Skin epidermis (tissue), 12 donors: ENCODE data around the gene LRPPRC.
A peak's percentile ranks its signal among the peaks of the same experiment; 100 is the strongest.
"Not testable (repeated sequence)": the region's sequence is repeated elsewhere in the genome, so short reads cannot be mapped to it uniquely, and the experiment has no call there.

Source experiments
- H3K27ac ChIP-seq, 21 experiments: fragments of 200-600 bp; sonication (generic) in 11 of 21; one replicate each; pipeline ENCODE4 v1.5.0; 2020; ENCODE audit warnings: mild to moderate bottlenecking in 3 of 21, inconsistent platforms in 2 of 21, moderate library complexity in 2 of 21
- H3K4me3 ChIP-seq, 7 experiments: fragments of 200-600 bp; sonication (generic) in 2 of 7; one replicate each; pipeline ENCODE4 v1.5.0; 2020; ENCODE audit warnings: inconsistent platforms in 2 of 7, mild to moderate bottlenecking in 2 of 7, moderate library complexity in 1 of 7

Gene LRPPRC

GRCh38 chr2:43995733-43996533 lies at the start of gene LRPPRC:
TSS of gene LRPPRC (minus strand) at chr2:43995989. CDS start at chr2:43995947, 42 bp downstream.
- Histone ChIP-seq H3K4me3 (peak within 1 kb of the TSS; percentile 97 to 100 (median 100)), H3K27ac (peak within 1 kb of the TSS; percentile 66 to 97 (median 91))

DNA sequence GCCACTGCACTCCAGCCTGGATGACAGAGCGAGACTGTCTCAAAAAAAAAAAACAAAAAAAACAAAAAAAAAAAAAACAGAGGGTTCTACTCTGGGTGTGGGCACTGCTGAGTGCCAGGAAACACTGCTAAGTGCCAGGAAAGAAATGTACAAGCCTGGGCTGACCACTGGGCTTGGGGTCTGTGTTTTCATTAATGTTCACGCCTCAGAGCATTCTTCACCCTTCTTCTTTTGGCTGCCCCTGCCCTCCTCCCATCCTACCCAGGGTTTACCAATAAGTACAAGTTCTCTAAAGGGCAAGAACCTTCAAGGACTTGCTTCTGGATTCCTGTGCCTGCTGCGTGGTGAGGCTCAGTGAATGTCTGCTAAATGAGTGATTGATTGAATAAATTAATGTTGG lies 49.3 kb upstream of the LRPPRC start:
- no peak overlapping the region for H3K27ac ChIP-seq
- H3K4me3 ChIP-seq: no peak overlapping the region

DNA sequence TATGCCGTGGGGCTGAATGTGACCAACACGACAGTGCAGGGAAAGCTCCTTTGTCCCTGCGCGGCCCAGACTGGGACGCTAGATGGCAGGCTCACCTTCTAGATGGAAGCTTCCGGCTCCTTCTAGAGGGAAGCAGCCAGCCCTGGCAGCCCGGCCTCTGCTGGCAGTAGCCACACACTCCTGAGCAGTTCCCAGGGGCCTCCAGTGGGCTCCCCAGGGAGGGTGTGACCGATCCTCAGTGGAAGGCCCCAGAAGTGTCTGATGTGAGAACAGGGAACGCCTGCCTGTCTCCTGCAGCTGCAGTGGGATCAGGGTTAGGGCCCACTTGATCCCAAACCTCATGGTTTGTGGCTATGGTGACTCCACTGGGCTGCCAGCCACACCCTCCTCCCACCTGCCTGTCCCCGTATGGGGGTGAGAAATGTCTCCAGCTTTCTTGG lies 48.5 kb upstream of the LRPPRC start:
- no peak overlapping the region for H3K4me3 ChIP-seq
- H3K27ac ChIP-seq: no peak overlapping the region

DNA sequence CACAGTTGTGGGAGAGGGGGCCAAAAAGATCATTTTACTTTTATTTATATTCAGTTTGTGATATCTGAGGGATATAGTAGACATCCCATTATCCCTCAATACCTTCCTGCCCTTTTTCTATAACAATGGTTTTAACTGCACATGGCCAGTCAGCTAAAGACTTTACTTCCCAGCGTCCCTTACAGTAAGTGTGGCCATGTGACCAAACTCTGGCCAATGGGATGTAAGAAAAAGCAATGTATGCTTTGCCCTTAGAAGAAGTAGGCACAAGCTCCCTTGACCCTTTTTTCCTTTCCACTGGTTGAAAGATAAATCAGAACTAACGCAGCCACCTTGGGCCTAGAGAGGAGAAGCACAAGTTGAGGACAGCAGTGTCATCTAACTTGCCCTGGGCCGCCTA lies 44.6 kb upstream of the LRPPRC start:
- Histone ChIP-seq H3K27ac (no peak overlapping the region), H3K4me3 (no peak overlapping the region)

GRCh38 chr2:44038277-44038676 lies 42.5 kb upstream of the LRPPRC start:
- H3K27ac ChIP-seq: no peak overlapping the region
- no peak overlapping the region for H3K4me3 ChIP-seq

DNA sequence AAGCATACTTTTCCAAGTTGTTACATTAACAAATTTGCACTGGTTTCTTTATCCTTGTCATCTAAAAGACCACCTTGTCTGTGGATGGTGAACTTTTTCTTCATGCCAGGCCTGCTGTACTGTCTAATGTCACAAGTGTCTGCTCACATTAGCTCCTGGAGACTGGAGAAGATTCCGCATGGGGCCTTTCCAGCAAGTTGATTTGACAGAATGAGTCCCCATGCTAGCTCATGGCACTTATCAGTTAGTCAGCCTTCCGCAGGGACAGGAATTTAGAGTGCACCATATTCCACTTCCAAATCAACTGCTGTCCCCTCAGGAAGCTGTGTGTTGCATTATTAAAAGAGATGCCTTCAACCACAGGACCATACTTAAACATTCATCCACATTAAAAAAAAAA lies 41.4 kb upstream of the LRPPRC start:
- Histone ChIP-seq H3K4me3 (no peak overlapping the region), H3K27ac (no peak overlapping the region)

GRCh38 chr2:44033947-44034346 lies 38.2 kb upstream of the LRPPRC start:
- Histone ChIP-seq H3K4me3 (no peak overlapping the region), H3K27ac (no peak overlapping the region)

DNA sequence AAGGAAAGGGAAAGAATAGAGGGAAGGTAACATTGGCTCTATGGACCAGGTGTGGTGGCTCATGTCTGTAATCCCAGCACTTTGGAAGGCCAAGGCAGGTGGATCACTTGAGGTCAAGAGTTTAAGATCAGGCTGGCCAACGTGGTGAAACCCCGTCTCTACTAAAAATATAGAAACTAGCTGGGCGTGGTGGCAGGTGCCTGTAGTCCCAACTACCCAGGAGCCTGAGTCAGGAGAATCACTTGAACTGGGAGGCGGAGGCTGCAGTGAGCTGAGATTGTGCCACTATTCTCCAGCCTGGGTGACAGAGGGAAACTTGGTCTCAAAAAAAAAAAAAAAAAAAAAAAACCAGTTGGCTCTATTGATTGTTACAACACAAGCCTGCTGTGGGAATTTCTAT lies 31.3 kb upstream of the LRPPRC start:
- H3K27ac ChIP-seq, H3K4me3 ChIP-seq: not testable (repeated sequence)

- Histone ChIP-seq H3K4me3 (no peak overlapping the region), H3K27ac (no peak overlapping the region)
Measured at GRCh38 chr2:44016282-44016681, 20.5 kb upstream of the LRPPRC start.

DNA sequence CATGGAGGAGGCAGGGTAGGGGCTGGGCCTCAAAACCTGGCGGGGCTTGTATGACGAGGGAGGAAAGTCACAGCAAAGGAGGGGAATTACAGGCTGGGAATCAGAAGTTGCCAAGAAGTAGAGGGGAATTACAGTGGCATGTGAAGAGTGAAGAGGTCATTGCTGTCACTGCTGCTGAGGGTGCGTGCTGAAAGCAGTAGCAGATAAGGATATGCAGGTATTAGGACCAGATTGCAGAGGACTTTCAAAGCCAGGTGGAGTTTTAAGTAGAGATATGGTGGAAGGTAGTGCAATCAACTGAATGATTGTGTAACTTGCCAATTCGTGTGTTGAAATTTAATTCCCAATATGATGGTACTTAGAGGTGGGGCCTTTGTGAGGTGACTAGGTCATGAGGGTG lies 19.4 kb upstream of the LRPPRC start:
- no peak overlapping the region for H3K4me3 ChIP-seq
- H3K27ac ChIP-seq: no peak overlapping the region

DNA sequence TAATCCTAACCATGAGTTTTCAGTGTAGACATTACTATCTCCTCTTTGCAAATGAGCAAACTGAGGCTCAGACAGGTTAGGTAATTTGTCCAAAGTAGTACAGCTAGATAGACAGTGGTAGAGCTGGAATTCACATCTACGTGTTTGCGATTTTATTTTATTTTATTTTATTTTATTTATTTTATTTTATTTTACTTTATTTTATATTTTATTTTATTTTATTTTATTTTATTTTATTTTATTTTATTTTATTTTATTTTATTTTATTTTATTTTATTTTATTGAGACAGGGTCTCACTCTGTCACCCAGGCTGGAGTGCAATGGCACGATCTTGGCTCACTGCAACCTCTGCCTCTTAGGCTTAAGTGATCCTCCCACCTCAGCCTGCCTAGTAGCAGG lies 17.4 kb upstream of the LRPPRC start:
- H3K27ac ChIP-seq: not testable (repeated sequence)

GRCh38 chr2:44010266-44010665 lies 14.5 kb upstream of the LRPPRC start:
- Histone ChIP-seq H3K27ac (no peak overlapping the region), H3K4me3 (no peak overlapping the region)

More for the DNA sequence above, 17.4 kb upstream of the LRPPRC start:
- H3K4me3 ChIP-seq: not testable (repeated sequence)

GRCh38 chr2:44009136-44009735 lies 13.4 kb upstream of the LRPPRC start:
- no peak overlapping the region for H3K4me3 ChIP-seq
- no peak overlapping the region for H3K27ac ChIP-seq

DNA sequence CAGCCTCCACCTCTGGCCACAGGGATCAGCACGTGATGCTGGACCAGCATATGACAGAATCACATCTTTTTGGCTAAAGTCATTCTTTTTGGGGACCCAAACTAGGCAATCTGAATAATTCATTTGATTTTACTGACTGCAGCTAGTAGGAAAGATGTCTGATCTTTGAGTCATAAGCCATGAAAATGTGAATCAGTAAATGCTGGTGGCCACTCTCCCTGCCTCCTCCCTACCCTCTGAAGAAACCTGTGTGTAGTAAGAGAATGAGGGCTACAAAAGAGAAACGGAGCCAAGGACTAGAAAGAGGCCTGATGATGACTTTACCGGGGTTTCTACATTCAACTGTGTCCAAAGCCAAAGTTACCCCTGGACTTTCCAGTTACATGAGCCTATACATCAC lies 10.1 kb upstream of the LRPPRC start:
- Histone ChIP-seq H3K4me3 (no peak overlapping the region), H3K27ac (no peak overlapping the region)

- Histone ChIP-seq H3K27ac (no peak overlapping the region), H3K4me3 (no peak overlapping the region)
Measured at GRCh38 chr2:44004735-44005602, 9.2 kb upstream of the LRPPRC start.

- H3K27ac ChIP-seq: no peak overlapping the region
- no peak overlapping the region for H3K4me3 ChIP-seq
Measured at GRCh38 chr2:44001716-44002115, 5.9 kb upstream of the LRPPRC start.

GRCh38 chr2:43998263-43998662 lies 2.5 kb upstream of the LRPPRC start:
- Histone ChIP-seq H3K27ac (no peak overlapping the region), H3K4me3 (no peak overlapping the region)

DNA sequence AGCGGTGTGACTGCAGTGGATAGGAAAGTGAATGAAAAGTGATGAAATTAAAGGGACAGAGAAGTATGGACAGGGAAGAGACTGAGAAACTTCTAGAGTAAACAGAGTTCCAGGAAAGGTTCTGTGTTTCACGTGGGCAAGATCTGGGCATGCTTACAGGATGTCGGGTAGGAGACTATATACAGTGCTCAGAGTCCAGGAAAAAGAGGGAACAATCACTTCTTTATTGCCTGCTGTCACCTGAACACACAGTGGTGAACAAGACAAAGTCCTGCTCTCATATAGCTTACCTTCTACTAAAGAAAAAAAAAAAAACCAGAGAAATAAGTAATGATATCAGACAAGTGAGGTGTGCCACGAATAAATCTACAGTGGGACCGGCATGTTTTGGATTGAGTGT lies 2.4 kb downstream of the LRPPRC start:
- Histone ChIP-seq H3K4me3 (no peak overlapping the region), H3K27ac (no peak overlapping the region)

GRCh38 chr2:43989545-43989944 lies 6.2 kb downstream of the LRPPRC start:
- H3K27ac ChIP-seq: no peak overlapping the region

DNA sequence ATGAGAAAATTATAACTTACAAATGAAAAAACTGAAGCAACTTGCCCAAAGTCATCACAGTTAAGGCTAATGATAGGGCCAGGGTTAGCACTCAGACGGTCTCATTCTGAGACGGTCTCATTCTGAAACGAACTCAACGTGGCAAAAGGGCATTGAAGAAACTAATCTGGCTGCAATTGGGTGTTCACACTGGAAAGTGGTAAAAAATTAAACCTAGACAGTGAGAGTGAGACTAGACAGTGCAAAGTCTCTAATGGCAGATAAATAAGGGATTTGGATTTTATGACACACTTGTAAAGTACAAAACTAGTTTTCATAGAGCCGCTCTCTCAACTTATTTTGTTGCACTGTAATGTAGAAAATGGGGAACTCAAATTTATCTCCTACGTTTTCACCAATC lies 9.2 kb downstream of the LRPPRC start:
- no peak overlapping the region for H3K27ac ChIP-seq
- H3K4me3 ChIP-seq: no peak overlapping the region

More at GRCh38 chr2:43989545-43989944, 6.2 kb downstream of the LRPPRC start:
- no peak overlapping the region for H3K4me3 ChIP-seq

GRCh38 chr2:43985359-43985758 lies 10.4 kb downstream of the LRPPRC start:
- no peak overlapping the region for H3K4me3 ChIP-seq
- H3K27ac ChIP-seq: no peak overlapping the region
